Spleen (tissue), 11 donors: ENCODE measurements around the gene PRDM16. TPM values are rescaled to one million over a fixed set of nuclear protein-coding genes. Genes with fewer than 3 reads are reported as not detected.

Source experiments
- DNase-seq: peaks from one replicate; pipeline ENCODE4 v3.0.0-alpha.2; 2020
- H3K27ac ChIP-seq, 8 donors: fragments of 200-600 bp; sonication (generic) in 7 of 8; 1 replicate in 4 of 8; 2 replicates in 4 of 8; pipeline versions ENCODE4 v1.5.0 to v1.8.0; 2016 to 2021; ENCODE audit warnings: inconsistent platforms in 4 of 8, mild to moderate bottlenecking in 4 of 8, moderate library complexity in 1 of 8
- H3K27me3 ChIP-seq, 7 donors: fragments of 200-600 bp; sonication (generic) in 6 of 7; replicated peaks in 1 of 7; 1 replicate in 4 of 7; 2 replicates in 3 of 7; pipeline versions ENCODE4 v1.5.0 to v1.8.0; 2016 to 2021; ENCODE audit warnings: inconsistent platforms in 3 of 7, mild to moderate bottlenecking in 1 of 7
- H3K36me3 ChIP-seq, 6 donors: fragments of 200-600 bp; sonication (generic) in 5 of 6; 1 replicate in 4 of 6; 2 replicates in 2 of 6; pipeline versions ENCODE4 v1.5.0 to v1.8.0; 2016 to 2021; ENCODE audit warnings: inconsistent platforms in 2 of 6
- H3K4me1 ChIP-seq, 6 donors: fragments of 200-600 bp; sonication (generic) in 5 of 6; 1 replicate in 3 of 6; 2 replicates in 3 of 6; pipeline versions ENCODE4 v1.5.0 to v1.8.0; 2016 to 2021; ENCODE audit warnings: inconsistent platforms in 3 of 6
- H3K4me3 ChIP-seq, 8 donors: fragments of 200-600 bp; sonication (generic) in 7 of 8; 1 replicate in 4 of 8; 2 replicates in 4 of 8; pipeline versions ENCODE4 v1.5.0 to v1.8.0; 2016 to 2021; ENCODE audit warnings: inconsistent platforms in 4 of 8, mild to moderate bottlenecking in 4 of 8, moderate library complexity in 2 of 8
- H3K9me3 ChIP-seq, 8 donors: fragments of 200-600 bp; sonication (generic) in 7 of 8; 1 replicate in 4 of 8; 2 replicates in 4 of 8; pipeline versions ENCODE4 v1.5.0 to v1.8.0; 2016 to 2021; ENCODE audit warnings: inconsistent platforms in 4 of 8
- POLR2A ChIP-seq, 3 donors: fragments of 450-650 bp; IDR thresholded peaks; one replicate each; pipeline ENCODE4 v1.5.1; 2017; ENCODE audit warnings: antibody characterized with exemption in 3 of 3, mild to moderate bottlenecking in 1 of 3
- POLR2AphosphoS5 ChIP-seq, 3 donors: sonication (generic); formaldehyde crosslinking; IDR thresholded peaks; one replicate each; pipeline ENCODE4 v1.5.1; 2017; ENCODE audit warnings: antibody characterized with exemption in 3 of 3
- WGBS, 5 donors: extraction: QIAGEN DNeasy Blood & Tissue Kit in 3 of 5; methylation state at CpG; one replicate each; pipeline versions ENCODE4 v1.1.5 to v1.1.7; 2013 to 2018; 5-methylcytosine and 5-hydroxymethylcytosine counted together
- intact Hi-C: fragments of 100-400 bp; cut with DNase I; formaldehyde crosslinking; loops from one replicate; pipeline ENCODE4 v1.15.0; 2023; ENCODE audit warnings: low total_unique reads
- polyA plus RNA-seq, 3 donors: library from polyadenylated mRNA; stranded (reverse); fragments of 200-250 nt; gene quantifications; one replicate each; pipeline ENCODE4 v1.2.1, GENCODE V29; 2013
- total RNA-seq, 7 donors: library from RNA; depleted of rRNA in 3 of 7; stranded (reverse); fragments of >200 nt in 3 of 7; fragmentation: NEBNext Ultra II Directional in 4 of 7; extraction: Animal tissue kit (Norgen Biotek cat#: 25700) in 4 of 7; gene quantifications; one replicate each; pipeline versions ENCODE4 v1.1.0 to v1.2.1, GENCODE V29; 2016 to 2021
- TF ChIP-seq, protein P1 (sequence below), 11 experiments: fragments of 200-600 bp in 7 of 11; fragments of 450-650 bp in 4 of 11; sonication (generic) in 4 of 11; IDR thresholded peaks in 8 of 11; conservative IDR thresholded peaks in 3 of 11; 1 replicate in 7 of 11; 2 replicates in 4 of 11; pipeline versions ENCODE4 v1.4.0 to v1.8.0; 2016 to 2021; ENCODE audit warnings: antibody characterized with exemption in 11 of 11, inconsistent platforms in 4 of 11, mild to moderate bottlenecking in 1 of 11
- donor health status: healthy with polysubstance abuse.
- donor health status: DM: no; HTN: no; CAD: no; lungs with moderate emphysema.
- donor health status: DM: no; HTN: no; CAD: no.
- donor health status: Bipolar disorder and iron deficiency.
- donor health status: healthy.
- donor health status: DM: no; HTN: no; CAD: no.
- donor health status: DM: yes; HTN: yes; CAD: no.

Gene PRDM16
- total and polyA plus RNA-seq, 10 donors, result 0.43 to 3.2 (median 1.4) TPM

DNA sequence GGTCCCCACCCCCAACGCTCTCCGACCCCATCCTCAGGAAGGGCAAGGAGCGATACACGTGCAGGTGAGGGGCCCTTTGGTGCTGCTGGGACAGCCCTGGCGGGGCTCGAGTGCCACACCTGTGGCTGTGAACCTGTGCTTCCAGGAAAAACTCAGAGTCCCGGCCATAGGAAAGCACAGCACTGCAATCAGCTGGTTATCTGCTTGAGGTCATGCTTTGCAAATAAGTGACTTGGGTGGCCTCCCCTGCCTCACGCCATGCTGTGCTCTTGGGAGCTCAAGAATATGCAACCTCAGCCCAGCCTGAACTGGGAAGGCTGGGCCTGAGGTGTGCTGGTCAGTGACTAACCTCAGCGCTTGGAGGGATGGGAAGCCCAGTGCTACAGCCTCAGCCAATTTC lies 348.9 kb downstream of the PRDM16 start:
- H3K4me1 ChIP-seq, result peaks cover 0 to 5% (median 0%) of the 10 kb centered on the region in 6 donors
- no peak overlapping the region for H3K27ac ChIP-seq
- H3K36me3 ChIP-seq, result no peaks in the 10 kb centered on the region
- 87 to 95% (median 94%) methylated on average over 6 to 9 of the region's 9 CpGs for WGBS, 5 donors
- TF ChIP-seq POLR2A (IDR thresholded peaks at IDR 0.05), result no peak
- no peak for TF ChIP-seq POLR2AphosphoS5 (IDR thresholded peaks at IDR 0.05)
- TF ChIP-seq, protein P1, sequence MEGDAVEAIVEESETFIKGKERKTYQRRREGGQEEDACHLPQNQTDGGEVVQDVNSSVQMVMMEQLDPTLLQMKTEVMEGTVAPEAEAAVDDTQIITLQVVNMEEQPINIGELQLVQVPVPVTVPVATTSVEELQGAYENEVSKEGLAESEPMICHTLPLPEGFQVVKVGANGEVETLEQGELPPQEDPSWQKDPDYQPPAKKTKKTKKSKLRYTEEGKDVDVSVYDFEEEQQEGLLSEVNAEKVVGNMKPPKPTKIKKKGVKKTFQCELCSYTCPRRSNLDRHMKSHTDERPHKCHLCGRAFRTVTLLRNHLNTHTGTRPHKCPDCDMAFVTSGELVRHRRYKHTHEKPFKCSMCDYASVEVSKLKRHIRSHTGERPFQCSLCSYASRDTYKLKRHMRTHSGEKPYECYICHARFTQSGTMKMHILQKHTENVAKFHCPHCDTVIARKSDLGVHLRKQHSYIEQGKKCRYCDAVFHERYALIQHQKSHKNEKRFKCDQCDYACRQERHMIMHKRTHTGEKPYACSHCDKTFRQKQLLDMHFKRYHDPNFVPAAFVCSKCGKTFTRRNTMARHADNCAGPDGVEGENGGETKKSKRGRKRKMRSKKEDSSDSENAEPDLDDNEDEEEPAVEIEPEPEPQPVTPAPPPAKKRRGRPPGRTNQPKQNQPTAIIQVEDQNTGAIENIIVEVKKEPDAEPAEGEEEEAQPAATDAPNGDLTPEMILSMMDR (IDR thresholded peaks at IDR 0.05 in 8 of 11, conservative IDR thresholded peaks at IDR 0.05 in 3 of 11), result no peak
- intact Hi-C loops, result no loop called here
- peaks cover 0 to 82% (median 0%) of the 10 kb centered on the region in 7 donors for H3K27me3 ChIP-seq
- H3K9me3 ChIP-seq, result peaks cover 0 to 20% (median 16%) of the 10 kb centered on the region in 8 donors
- no peak overlapping the region for H3K4me3 ChIP-seq
- no peak for DNase-seq

DNA sequence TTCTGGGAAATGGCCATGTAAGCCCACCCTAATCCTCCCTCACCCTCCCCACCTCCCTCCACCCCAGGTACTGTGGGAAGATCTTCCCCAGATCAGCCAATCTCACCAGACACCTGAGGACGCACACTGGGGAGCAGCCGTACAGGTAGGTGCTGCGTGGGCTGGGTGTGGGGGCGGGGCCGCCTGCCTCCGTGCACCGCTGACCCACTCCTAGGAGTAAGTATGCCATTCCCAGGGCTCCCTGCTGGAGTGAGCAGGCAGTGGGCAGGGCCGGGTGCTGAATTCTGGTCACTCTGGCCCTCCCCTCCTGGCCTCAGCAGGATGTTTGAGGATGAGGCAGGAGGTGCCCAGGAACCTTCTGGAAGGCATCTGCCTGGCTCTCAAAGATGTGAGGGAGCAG lies 349.6 kb downstream of the PRDM16 start:
- WGBS, 5 donors, result 92 to 97% (median 94%) methylated on average over 8 of the region's 8 CpGs
- intact Hi-C loops, result no loop called here

DNA sequence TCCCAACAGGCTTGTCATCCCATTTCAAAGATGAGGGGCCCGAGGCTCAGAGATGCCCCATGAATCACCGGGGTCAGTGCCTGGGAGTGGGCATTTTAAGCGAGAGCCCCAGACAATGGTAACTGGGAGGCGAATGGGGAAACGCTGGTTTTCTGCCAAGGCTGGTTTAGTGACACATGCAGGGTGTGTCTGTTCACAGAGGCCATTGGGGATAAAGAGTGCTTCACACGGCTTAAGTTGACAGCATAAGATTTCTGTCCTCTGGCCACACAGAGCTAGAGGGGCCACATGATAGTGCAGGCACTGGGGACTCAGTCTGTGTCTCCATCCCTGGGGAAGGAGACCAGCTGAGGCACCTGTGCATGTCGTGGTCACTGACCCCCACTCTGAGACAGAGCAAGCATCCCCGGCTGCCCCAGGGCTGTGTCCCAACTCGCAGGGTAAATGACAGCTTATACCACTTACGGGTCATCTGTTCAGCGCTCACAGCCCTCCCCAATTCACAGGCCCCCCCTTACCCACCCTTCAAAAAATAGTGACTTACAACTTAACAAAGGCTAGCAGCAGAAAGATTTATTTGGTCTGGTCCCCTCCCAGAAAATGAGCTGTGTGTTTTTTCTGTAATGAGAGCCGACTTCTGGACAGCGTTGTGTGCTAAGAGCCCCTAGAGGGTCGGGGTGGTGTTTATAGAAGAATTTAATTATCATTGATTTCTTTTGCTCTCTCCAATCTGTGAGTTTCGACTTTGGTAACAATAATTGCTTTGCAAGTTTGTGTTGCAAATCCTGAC lies 350.6 kb downstream of the PRDM16 start:
- Histone ChIP-seq H3K4me3 (no peak overlapping the region), H3K9me3 (peaks cover 0 to 20% (median 16%) of the 10 kb centered on the region in 8 donors), H3K27me3 (peaks cover 0 to 85% (median 0%) of the 10 kb centered on the region in 7 donors), H3K36me3 (no peaks in the 10 kb centered on the region), H3K27ac (no peak overlapping the region), H3K4me1 (peaks cover 0 to 18% (median 2%) of the 10 kb centered on the region in 6 donors)
- 85 to 90% (median 86%) methylated on average over 14 to 15 of the region's 15 CpGs for WGBS, 5 donors
- DNase-seq, result no peak
- intact Hi-C loops, result loop anchor here (5.0 kb wide), 2 partner anchors 407 to 597 kb away; no protein-coding TSS in a partner anchor
- TF ChIP-seq, protein P1 (IDR thresholded peaks at IDR 0.05 in 8 of 11, conservative IDR thresholded peaks at IDR 0.05 in 3 of 11), result no peak
- TF ChIP-seq POLR2A (IDR thresholded peaks at IDR 0.05) (no peak), POLR2AphosphoS5 (IDR thresholded peaks at IDR 0.05) (no peak)

More for the DNA sequence above, 349.6 kb downstream of the PRDM16 start:
- TF ChIP-seq, protein P1 (IDR thresholded peaks at IDR 0.05 in 8 of 11, conservative IDR thresholded peaks at IDR 0.05 in 3 of 11), result no peak
- TF ChIP-seq POLR2A (IDR thresholded peaks at IDR 0.05) (no peak), POLR2AphosphoS5 (IDR thresholded peaks at IDR 0.05) (no peak)
- peaks cover 0 to 87% (median 0%) of the 10 kb centered on the region in 7 donors for H3K27me3 ChIP-seq
- H3K4me1 ChIP-seq, result peaks cover 0 to 12% (median 0%) of the 10 kb centered on the region in 6 donors
- no peaks in the 10 kb centered on the region for H3K36me3 ChIP-seq
- no peak for DNase-seq
- no peak overlapping the region for H3K27ac ChIP-seq
- H3K9me3 ChIP-seq, result peaks cover 0 to 20% (median 16%) of the 10 kb centered on the region in 8 donors
- H3K4me3 ChIP-seq, result no peak overlapping the region
